Measurements from ENCODE around the gene SNAP23.

The SNAP23 gene

DNA sequence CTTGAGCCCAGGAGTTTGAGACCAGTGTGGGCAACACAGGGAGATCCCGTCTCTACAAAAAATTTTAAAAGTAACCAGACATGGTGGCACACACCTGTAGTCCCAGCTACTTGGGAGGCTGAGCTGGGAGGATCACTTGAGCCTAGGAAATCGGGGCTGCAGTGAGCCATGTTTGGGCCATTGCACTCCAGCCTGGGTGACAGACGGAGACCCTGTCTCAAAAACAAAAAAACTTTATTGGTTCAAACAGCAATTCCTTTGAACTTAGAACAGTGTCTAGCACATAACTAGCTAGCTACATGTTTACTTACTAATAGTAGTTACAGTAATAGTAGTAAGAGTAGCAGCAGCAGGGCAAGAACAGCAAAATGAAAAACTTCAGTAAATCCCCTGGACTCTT, 63.3 kb downstream of the SNAP23 start:
- TF ChIP-seq CTCF (IDR thresholded peaks at IDR 0.05; ENCODE audit: borderline replicate concordance, extremely low read depth, low read length, poor library complexity, severe bottlenecking) = no peak
- TF ChIP-seq EZH2 (IDR thresholded peaks at IDR 0.05; ENCODE audit: borderline replicate concordance, low read depth, low read length, severe bottlenecking) = no peak
- H3K4me3 ChIP-seq (ENCODE audit: low read depth in 1 of 2, low read length in 2 of 2) = no peak overlapping the region

GRCh38 chr15:42575188-42576039, 80.0 kb downstream of the SNAP23 start, which contains the start of gene STARD9:
TSS of gene STARD9 (plus strand) at chr15:42575606. CDS start at chr15:42575716, 110 bp downstream.
- Histone ChIP-seq H3K4me3 (ENCODE audit: low read depth in 1 of 2, low read length in 2 of 2) (peak within 1 kb of the TSS; percentile 23 to 66), H3K9me3 (ENCODE audit: insufficient read depth, low read length, severe bottlenecking) (no peaks in the 10 kb centered on the region), H3K9ac (ENCODE audit: low read depth, low read length) (peak within 1 kb of the TSS; percentile 58), H4K20me1 (ENCODE audit: insufficient read depth, low read length) (no peaks in the 10 kb centered on the region; the same call in 1 of the 2 replicates), H3K27ac (ENCODE audit: low read length) (peak within 1 kb of the TSS; percentile 64), H3K4me1 (ENCODE audit: insufficient read depth, low read length) (peaks cover 26% of the 10 kb centered on the region), H3K79me2 (ENCODE audit: insufficient read depth, low read length) (no peaks in the 10 kb centered on the region), H3K36me3 (ENCODE audit: insufficient read depth, low read length) (no peaks in the 10 kb centered on the region), H3K27me3 (ENCODE audit: insufficient read depth, low read length, poor library complexity) (peaks cover 6% of the 10 kb centered on the region), H3K4me2 (ENCODE audit: insufficient read depth, low read length) (peak within 1 kb of the TSS; percentile 84), H2AFZ (ENCODE audit: low read depth, low read length) (peak within 1 kb of the TSS; percentile 86)
- peak; percentile 91 for ATAC-seq (ENCODE audit: insufficient read depth, low read depth)
- peak; percentile 94 for DNase-seq
- TF ChIP-seq EZH2 (IDR thresholded peaks at IDR 0.05; ENCODE audit: borderline replicate concordance, low read depth, low read length, severe bottlenecking) (no peak), CTCF (IDR thresholded peaks at IDR 0.05; ENCODE audit: borderline replicate concordance, extremely low read depth, low read length, poor library complexity, severe bottlenecking) (peak; percentile 9)

More for the DNA sequence above, 63.3 kb downstream of the SNAP23 start:
- H3K27me3 ChIP-seq (ENCODE audit: insufficient read depth, low read length, poor library complexity) = no peaks in the 10 kb centered on the region
- H3K4me1 ChIP-seq (ENCODE audit: insufficient read depth, low read length) = no peaks in the 10 kb centered on the region
- H3K9ac ChIP-seq (ENCODE audit: low read depth, low read length) = no peak overlapping the region
- H3K79me2 ChIP-seq (ENCODE audit: insufficient read depth, low read length) = peaks cover 29% of the 10 kb centered on the region
- H3K36me3 ChIP-seq (ENCODE audit: insufficient read depth, low read length) = peaks cover 46% of the 10 kb centered on the region
- H2AFZ ChIP-seq (ENCODE audit: low read depth, low read length) = no peak overlapping the region
- H3K4me2 ChIP-seq (ENCODE audit: insufficient read depth, low read length) = no peak overlapping the region
- no peak for ATAC-seq (ENCODE audit: insufficient read depth, low read depth)
- no peak overlapping the region for H3K27ac ChIP-seq (ENCODE audit: low read length)
- H4K20me1 ChIP-seq (ENCODE audit: insufficient read depth, low read length) = no peaks in the 10 kb centered on the region
- no peaks in the 10 kb centered on the region for H3K9me3 ChIP-seq (ENCODE audit: insufficient read depth, low read length, severe bottlenecking)
- DNase-seq = no peak

GRCh38 chr15:42576040-42576594, 80.7 kb downstream of the SNAP23 start:
- peaks cover 31% of the 10 kb centered on the region for H3K4me1 ChIP-seq (ENCODE audit: insufficient read depth, low read length)
- H2AFZ ChIP-seq (ENCODE audit: low read depth, low read length) = peak overlapping the region; percentile 82
- no peaks in the 10 kb centered on the region for H3K79me2 ChIP-seq (ENCODE audit: insufficient read depth, low read length)
- H3K9ac ChIP-seq (ENCODE audit: low read depth, low read length) = peak overlapping the region; percentile 58
- peak overlapping the region; percentile 23 to 66 for H3K4me3 ChIP-seq (ENCODE audit: low read depth in 1 of 2, low read length in 2 of 2)
- ATAC-seq (ENCODE audit: insufficient read depth, low read depth) (no peak), DNase-seq (no peak)
- peak overlapping the region; percentile 38; the same call in 1 of the 2 replicates for H3K27ac ChIP-seq (ENCODE audit: low read length)
- H3K4me2 ChIP-seq (ENCODE audit: insufficient read depth, low read length) = peak overlapping the region; percentile 84
- no peaks in the 10 kb centered on the region for H3K9me3 ChIP-seq (ENCODE audit: insufficient read depth, low read length, severe bottlenecking)
- TF ChIP-seq EZH2 (IDR thresholded peaks at IDR 0.05; ENCODE audit: borderline replicate concordance, low read depth, low read length, severe bottlenecking) (no peak), CTCF (IDR thresholded peaks at IDR 0.05; ENCODE audit: borderline replicate concordance, extremely low read depth, low read length, poor library complexity, severe bottlenecking) (no peak)
- H3K27me3 ChIP-seq (ENCODE audit: insufficient read depth, low read length, poor library complexity) = peaks cover 11% of the 10 kb centered on the region
- no peaks in the 10 kb centered on the region; the same call in 1 of the 2 replicates for H4K20me1 ChIP-seq (ENCODE audit: insufficient read depth, low read length)
- H3K36me3 ChIP-seq (ENCODE audit: insufficient read depth, low read length) = no peaks in the 10 kb centered on the region

Measured in DND-41 (cell line).